ENCODE results near the gene TNNC1.

TNNC1 gene

DNA sequence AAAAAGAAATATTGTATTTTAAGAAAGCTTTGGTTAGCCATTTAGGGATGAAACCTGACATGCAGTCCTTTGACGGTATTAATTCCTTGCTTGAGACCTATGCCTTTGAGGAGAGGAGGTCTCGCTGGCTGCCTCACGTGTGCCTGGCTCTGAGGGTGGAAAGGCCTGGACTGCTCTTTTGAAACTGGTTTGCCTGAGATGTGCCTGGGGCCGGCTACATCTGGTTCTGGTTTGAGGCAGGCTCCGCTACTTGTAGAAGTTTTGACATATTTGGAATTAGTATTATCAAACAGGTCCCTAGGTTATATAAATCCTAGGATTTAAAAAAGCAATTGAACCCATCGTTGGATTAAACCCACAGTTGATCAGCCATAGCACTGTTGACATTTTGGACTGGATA is 8.0 kb upstream of the TNNC1 start:
- no peak for ATAC-seq
- TF ChIP-seq CSDC2 (CRISPR knock-in tag; IDR thresholded peaks at IDR 0.05): no peak
- no peak for TF ChIP-seq RARB (CRISPR knock-in tag; IDR thresholded peaks at IDR 0.05)
- TF ChIP-seq ZC3H10 (CRISPR knock-in tag; IDR thresholded peaks at IDR 0.05): no peak
- no peak for TF ChIP-seq BACH2 (CRISPR knock-in tag; IDR thresholded peaks at IDR 0.05; ENCODE audit: borderline replicate concordance)
- TF ChIP-seq, protein P1, sequence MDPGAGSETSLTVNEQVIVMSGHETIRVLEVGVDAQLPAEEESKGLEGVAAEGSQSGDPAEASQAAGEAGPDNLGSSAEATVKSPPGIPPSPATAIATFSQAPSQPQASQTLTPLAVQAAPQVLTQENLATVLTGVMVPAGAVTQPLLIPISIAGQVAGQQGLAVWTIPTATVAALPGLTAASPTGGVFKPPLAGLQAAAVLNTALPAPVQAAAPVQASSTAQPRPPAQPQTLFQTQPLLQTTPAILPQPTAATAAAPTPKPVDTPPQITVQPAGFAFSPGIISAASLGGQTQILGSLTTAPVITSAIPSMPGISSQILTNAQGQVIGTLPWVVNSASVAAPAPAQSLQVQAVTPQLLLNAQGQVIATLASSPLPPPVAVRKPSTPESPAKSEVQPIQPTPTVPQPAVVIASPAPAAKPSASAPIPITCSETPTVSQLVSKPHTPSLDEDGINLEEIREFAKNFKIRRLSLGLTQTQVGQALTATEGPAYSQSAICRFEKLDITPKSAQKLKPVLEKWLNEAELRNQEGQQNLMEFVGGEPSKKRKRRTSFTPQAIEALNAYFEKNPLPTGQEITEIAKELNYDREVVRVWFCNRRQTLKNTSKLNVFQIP (CRISPR knock-in tag; IDR thresholded peaks at IDR 0.05; ENCODE audit: borderline replicate concordance, low read depth): no peak
- TF ChIP-seq OSR1 (CRISPR knock-in tag; IDR thresholded peaks at IDR 0.05): no peak
- no peak for TF ChIP-seq ZNF8 (CRISPR knock-in tag; IDR thresholded peaks at IDR 0.05)
- TF ChIP-seq ZNF565 (CRISPR knock-in tag; conservative IDR thresholded peaks at IDR 0.05; ENCODE audit: low read depth): no peak
- no peak for TF ChIP-seq GLIS3 (CRISPR knock-in tag; IDR thresholded peaks at IDR 0.05)
- no peak for TF ChIP-seq ISL1 (CRISPR knock-in tag; IDR thresholded peaks at IDR 0.05)
- TF ChIP-seq ZFP30 (CRISPR knock-in tag; IDR thresholded peaks at IDR 0.05): no peak
- TF ChIP-seq, protein P2, sequence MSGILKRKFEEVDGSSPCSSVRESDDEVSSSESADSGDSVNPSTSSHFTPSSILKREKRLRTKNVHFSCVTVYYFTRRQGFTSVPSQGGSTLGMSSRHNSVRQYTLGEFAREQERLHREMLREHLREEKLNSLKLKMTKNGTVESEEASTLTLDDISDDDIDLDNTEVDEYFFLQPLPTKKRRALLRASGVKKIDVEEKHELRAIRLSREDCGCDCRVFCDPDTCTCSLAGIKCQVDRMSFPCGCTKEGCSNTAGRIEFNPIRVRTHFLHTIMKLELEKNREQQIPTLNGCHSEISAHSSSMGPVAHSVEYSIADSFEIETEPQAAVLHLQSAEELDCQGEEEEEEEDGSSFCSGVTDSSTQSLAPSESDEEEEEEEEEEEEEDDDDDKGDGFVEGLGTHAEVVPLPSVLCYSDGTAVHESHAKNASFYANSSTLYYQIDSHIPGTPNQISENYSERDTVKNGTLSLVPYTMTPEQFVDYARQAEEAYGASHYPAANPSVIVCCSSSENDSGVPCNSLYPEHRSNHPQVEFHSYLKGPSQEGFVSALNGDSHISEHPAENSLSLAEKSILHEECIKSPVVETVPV (CRISPR knock-in tag; IDR thresholded peaks at IDR 0.05): no peak
- TF ChIP-seq, protein P3, sequence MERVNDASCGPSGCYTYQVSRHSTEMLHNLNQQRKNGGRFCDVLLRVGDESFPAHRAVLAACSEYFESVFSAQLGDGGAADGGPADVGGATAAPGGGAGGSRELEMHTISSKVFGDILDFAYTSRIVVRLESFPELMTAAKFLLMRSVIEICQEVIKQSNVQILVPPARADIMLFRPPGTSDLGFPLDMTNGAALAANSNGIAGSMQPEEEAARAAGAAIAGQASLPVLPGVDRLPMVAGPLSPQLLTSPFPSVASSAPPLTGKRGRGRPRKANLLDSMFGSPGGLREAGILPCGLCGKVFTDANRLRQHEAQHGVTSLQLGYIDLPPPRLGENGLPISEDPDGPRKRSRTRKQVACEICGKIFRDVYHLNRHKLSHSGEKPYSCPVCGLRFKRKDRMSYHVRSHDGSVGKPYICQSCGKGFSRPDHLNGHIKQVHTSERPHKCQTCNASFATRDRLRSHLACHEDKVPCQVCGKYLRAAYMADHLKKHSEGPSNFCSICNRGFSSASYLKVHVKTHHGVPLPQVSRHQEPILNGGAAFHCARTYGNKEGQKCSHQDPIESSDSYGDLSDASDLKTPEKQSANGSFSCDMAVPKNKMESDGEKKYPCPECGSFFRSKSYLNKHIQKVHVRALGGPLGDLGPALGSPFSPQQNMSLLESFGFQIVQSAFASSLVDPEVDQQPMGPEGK (CRISPR knock-in tag; IDR thresholded peaks at IDR 0.05; ENCODE audit: borderline replicate concordance): no peak
- TF ChIP-seq, protein P4, sequence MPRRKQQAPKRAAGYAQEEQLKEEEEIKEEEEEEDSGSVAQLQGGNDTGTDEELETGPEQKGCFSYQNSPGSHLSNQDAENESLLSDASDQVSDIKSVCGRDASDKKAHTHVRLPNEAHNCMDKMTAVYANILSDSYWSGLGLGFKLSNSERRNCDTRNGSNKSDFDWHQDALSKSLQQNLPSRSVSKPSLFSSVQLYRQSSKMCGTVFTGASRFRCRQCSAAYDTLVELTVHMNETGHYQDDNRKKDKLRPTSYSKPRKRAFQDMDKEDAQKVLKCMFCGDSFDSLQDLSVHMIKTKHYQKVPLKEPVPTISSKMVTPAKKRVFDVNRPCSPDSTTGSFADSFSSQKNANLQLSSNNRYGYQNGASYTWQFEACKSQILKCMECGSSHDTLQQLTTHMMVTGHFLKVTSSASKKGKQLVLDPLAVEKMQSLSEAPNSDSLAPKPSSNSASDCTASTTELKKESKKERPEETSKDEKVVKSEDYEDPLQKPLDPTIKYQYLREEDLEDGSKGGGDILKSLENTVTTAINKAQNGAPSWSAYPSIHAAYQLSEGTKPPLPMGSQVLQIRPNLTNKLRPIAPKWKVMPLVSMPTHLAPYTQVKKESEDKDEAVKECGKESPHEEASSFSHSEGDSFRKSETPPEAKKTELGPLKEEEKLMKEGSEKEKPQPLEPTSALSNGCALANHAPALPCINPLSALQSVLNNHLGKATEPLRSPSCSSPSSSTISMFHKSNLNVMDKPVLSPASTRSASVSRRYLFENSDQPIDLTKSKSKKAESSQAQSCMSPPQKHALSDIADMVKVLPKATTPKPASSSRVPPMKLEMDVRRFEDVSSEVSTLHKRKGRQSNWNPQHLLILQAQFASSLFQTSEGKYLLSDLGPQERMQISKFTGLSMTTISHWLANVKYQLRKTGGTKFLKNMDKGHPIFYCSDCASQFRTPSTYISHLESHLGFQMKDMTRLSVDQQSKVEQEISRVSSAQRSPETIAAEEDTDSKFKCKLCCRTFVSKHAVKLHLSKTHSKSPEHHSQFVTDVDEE (CRISPR knock-in tag; IDR thresholded peaks at IDR 0.05): no peak
- TF ChIP-seq TCF4 (CRISPR knock-in tag; IDR thresholded peaks at IDR 0.05; ENCODE audit: borderline replicate concordance): no peak
- TF ChIP-seq PPARA (CRISPR knock-in tag; IDR thresholded peaks at IDR 0.05; ENCODE audit: borderline replicate concordance): no peak
- no peak for TF ChIP-seq TOX (CRISPR knock-in tag; IDR thresholded peaks at IDR 0.05; ENCODE audit: borderline replicate concordance)

DNA sequence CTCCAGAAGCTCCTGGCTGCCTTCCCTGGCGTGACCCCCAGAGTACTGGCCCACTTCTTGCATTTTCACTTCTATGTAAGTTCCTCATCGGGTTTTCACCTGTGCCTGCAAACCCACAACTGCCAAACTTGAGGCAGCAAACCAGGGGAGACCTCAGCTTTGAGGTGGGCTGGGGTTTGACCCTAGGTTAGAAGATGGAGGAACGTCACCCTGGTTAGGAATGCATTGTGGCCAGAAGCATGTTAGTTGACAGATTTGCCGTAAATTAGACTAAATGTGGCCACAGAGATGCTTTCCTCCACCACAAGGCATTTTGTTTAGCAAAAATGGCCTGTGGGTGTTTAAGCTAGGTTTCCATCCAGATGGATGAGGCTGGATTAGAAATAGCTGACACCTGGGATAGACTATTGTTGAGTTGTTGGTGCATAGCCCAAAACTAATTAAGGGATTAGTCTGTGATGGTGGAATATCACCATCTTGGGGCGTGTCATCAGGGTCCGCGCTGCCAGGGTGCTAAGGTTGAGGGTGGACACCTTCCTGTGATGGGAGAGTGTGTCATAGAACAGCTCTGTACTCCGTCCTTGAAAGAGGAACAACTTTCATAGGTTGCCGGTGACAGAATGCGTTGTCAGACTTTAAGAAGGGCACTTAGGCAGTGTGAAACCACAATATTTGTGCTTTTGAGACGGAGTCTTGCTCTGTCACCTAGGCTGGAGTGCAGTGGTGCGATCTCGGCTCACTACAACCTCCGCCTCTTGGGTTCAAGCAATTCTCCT is 5.1 kb upstream of the TNNC1 start:
- no peak for ATAC-seq
- no peak for TF ChIP-seq ZNF70 (CRISPR knock-in tag; IDR thresholded peaks at IDR 0.05)
- no peak for TF ChIP-seq ZC3H10 (CRISPR knock-in tag; IDR thresholded peaks at IDR 0.05)
- no peak for TF ChIP-seq TCF4 (CRISPR knock-in tag; IDR thresholded peaks at IDR 0.05; ENCODE audit: borderline replicate concordance)
- TF ChIP-seq, protein P2 (CRISPR knock-in tag; IDR thresholded peaks at IDR 0.05): no peak
- TF ChIP-seq CSDC2 (CRISPR knock-in tag; IDR thresholded peaks at IDR 0.05): no peak
- TF ChIP-seq, protein P3 (CRISPR knock-in tag; IDR thresholded peaks at IDR 0.05; ENCODE audit: borderline replicate concordance): no peak
- no peak for TF ChIP-seq ESRRG (CRISPR knock-in tag; IDR thresholded peaks at IDR 0.05)
- no peak for TF ChIP-seq ARNTL (CRISPR knock-in tag; IDR thresholded peaks at IDR 0.05; ENCODE audit: borderline replicate concordance, low read depth)
- no peak for TF ChIP-seq OSR1 (CRISPR knock-in tag; IDR thresholded peaks at IDR 0.05)
- no peak for TF ChIP-seq ZNF565 (CRISPR knock-in tag; conservative IDR thresholded peaks at IDR 0.05; ENCODE audit: low read depth)
- no peak for TF ChIP-seq SNAI2 (CRISPR knock-in tag; IDR thresholded peaks at IDR 0.05)
- TF ChIP-seq, protein P4 (CRISPR knock-in tag; IDR thresholded peaks at IDR 0.05): no peak
- TF ChIP-seq PPARA (CRISPR knock-in tag; IDR thresholded peaks at IDR 0.05; ENCODE audit: borderline replicate concordance): no peak
- TF ChIP-seq, protein P1 (CRISPR knock-in tag; IDR thresholded peaks at IDR 0.05; ENCODE audit: borderline replicate concordance, low read depth): no peak
- no peak for TF ChIP-seq TOX (CRISPR knock-in tag; IDR thresholded peaks at IDR 0.05; ENCODE audit: borderline replicate concordance)
